WI38 (cell line): ENCODE data around the gene CACNA2D3.

ENCODE experiments used
- H3K4me3 ChIP-seq: 2 replicates; pipeline ENCODE4 v1.5.1; 2011; ENCODE audit warnings: low read depth, mild to moderate bottlenecking, control low read depth, low read length
- TF ChIP-seq, protein P1 (sequence below): IDR thresholded peaks from 2 replicates; pipeline ENCODE4 v1.5.1; 2012; ENCODE audit warnings: low read depth, mild to moderate bottlenecking, control low read depth, low read length

CACNA2D3 gene

DNA sequence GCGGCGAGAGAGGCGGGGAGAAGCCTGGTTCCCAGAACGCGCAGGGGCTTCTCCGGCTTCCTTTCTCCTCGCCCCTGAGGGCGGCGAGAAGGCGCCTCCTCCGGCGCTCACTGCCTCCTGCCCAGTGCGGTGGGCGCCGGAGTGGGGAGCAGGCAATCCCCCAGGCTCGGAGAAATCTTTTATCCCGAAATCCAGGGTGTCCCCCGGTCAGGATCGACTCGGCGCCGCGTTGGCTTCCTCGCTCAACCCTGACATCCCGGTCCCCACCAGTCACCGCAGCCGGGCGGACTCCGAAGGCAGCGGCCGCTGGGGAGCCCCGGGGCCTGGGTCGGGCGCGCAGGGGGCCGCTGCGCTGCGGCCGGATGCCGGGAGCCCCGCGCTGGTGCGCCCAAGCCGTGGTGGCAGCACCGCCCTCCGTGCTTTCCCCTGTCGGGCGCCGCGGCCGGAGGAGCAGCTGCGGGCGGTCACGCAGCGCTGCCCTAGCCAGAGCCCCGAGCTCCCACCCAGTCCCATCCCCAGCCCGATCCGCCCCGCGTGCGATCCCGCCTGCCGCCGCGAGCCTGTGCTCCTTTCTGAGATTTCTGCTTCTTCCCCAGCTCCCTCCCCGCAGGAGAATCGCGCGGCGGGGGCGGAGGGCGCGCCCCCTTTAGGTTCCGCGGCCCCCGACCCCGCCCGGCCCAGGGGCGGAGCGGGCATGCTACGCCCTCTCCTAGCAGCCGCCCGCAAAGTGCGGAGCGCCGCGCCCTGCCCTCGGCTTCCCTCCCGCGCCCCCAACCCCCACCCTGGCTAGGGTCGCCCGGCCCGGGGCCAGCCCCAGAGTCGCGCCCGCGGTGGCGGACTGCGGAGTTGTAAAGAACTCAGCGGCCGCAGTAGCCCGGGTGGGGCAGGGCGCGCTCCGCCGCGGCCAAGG lies 683 bp upstream of the CACNA2D3 start:
- H3K4me3 ChIP-seq: no peak overlapping the region

GRCh38 chr3:54123003-54123775 lies 837 bp downstream of the CACNA2D3 start:
- no peak overlapping the region for H3K4me3 ChIP-seq

More for the DNA sequence above, 683 bp upstream of the CACNA2D3 start:
- TF ChIP-seq, protein P1, sequence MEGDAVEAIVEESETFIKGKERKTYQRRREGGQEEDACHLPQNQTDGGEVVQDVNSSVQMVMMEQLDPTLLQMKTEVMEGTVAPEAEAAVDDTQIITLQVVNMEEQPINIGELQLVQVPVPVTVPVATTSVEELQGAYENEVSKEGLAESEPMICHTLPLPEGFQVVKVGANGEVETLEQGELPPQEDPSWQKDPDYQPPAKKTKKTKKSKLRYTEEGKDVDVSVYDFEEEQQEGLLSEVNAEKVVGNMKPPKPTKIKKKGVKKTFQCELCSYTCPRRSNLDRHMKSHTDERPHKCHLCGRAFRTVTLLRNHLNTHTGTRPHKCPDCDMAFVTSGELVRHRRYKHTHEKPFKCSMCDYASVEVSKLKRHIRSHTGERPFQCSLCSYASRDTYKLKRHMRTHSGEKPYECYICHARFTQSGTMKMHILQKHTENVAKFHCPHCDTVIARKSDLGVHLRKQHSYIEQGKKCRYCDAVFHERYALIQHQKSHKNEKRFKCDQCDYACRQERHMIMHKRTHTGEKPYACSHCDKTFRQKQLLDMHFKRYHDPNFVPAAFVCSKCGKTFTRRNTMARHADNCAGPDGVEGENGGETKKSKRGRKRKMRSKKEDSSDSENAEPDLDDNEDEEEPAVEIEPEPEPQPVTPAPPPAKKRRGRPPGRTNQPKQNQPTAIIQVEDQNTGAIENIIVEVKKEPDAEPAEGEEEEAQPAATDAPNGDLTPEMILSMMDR: no peak

GRCh38 chr3:54123776-54124196 lies 1.4 kb downstream of the CACNA2D3 start:
- no peak overlapping the region for H3K4me3 ChIP-seq

More at GRCh38 chr3:54123003-54123775, 837 bp downstream of the CACNA2D3 start:
- TF ChIP-seq, protein P1: no peak

DNA sequence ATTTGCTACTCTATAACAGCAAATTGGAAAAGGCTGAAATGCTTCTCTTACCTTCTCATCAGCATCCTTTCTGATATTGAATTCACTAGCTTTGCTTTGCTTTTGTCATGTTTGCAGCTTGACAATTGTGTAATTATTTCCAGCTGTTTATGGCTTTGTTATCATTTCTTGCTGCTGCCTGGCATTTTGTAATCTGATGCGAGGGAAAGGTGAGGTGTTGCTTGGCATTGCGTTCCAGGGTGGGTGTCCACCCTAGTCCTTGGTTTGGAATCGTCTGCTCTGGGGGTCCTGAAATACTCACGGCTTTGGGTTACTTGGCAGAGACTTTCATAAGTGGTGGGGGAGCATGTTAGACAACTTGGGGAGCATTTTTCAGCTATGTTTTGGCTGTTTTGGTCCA lies 2.9 kb downstream of the CACNA2D3 start:
- TF ChIP-seq, protein P1: no peak
- H3K4me3 ChIP-seq: no peak overlapping the region

More at GRCh38 chr3:54123776-54124196, 1.4 kb downstream of the CACNA2D3 start:
- TF ChIP-seq, protein P1: no peak

DNA sequence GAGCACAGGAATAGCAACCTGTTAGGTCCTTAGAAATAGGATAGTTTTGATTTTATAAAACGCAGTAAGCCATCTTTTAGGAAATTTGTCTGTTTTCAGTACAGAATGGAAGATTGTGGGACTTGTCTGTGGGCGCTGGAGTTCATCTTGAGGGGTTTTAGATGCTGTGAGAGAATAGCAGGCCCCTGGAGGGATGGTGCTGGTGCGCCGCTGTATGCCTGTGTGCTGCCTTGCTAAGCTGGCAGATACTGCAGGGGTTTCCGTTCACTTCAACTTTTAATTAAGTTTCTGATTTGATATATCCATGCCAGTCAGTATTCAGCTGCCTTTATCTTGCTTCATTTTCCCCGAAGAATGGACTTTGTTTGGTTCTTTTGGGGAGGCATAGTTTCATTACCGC lies 4.2 kb downstream of the CACNA2D3 start:
- TF ChIP-seq, protein P1: no peak
- H3K4me3 ChIP-seq: no peak overlapping the region

DNA sequence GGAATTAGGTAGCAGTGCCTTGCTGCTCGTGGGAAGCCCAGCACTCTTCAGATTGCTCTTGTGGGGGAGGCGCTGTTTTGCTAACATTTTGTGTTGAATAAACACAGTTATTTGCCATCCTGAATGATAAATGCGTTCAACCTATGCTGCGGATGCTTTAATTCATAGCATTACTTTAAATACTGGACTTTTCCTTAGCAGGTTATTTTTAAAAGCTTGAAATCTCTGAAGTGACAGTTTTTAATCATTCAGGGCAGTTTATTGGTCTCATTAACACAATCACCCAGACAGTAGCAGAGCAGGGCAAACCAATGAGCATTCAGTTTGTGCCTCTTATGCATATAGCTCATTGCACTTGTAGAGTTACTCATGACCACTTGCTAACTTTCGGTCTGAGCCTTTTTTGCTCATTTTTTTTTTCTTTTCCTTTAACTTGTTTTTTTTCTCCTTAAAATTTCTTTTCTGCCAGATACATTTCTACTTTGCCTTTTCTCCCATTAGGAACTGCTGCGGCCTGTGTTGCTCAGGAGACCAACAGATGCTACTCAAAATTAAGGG lies 5.2 kb downstream of the CACNA2D3 start:
- TF ChIP-seq, protein P1: no peak
- H3K4me3 ChIP-seq: no peak overlapping the region
